DOHH2 (cell line): Measurements from ENCODE around the gene SLC39A9.
"Not testable (repeated sequence)": the region's sequence is repeated elsewhere in the genome, so short reads cannot be mapped to it uniquely, and the experiment has no call there.

ENCODE experiments used
- CTCF ChIP-seq: fragments of 200-600 bp; sonication (generic); IDR thresholded peaks from one replicate; pipeline ENCODE4 v1.5.1; 2014; ENCODE audit warnings: antibody characterized with exemption, mild to moderate bottlenecking, low read depth, low read length; ENCODE audit not compliant: poor library complexity, severe bottlenecking
- EZH2phosphoT487 ChIP-seq: fragments of 200-600 bp; sonication (generic); IDR thresholded peaks from 2 replicates; pipeline ENCODE4 v1.6.1; 2017; ENCODE audit warnings: borderline replicate concordance, mild to moderate bottlenecking, antibody characterized with exemption, low read length, moderate library complexity, mixed read lengths

GRCh38 chr14:69416087-69416486 is 17.6 kb downstream of the SLC39A9 start:
- not testable (repeated sequence) for TF ChIP-seq CTCF, EZH2phosphoT487
